Purkinje cell (primary cell): ENCODE results near the gene TCF21. TPM values are rescaled to one million over a fixed set of nuclear protein-coding genes. Genes with fewer than 3 reads are reported as not detected.

Experiments used
- polyA plus RNA-seq: library from polyadenylated mRNA; unstranded; fragments of >200 nt; fragmentation: Nextera tagmentation; gene quantifications from 2 replicates; pipeline ENCODE4 v1.2.1, GENCODE V29; 2014

TCF21 gene
- not detected in 2 replicates for polyA plus RNA-seq

GRCh38 chr6:133888929-133889556 is at the start of gene TCF21:
Gene TCF21, plus strand, starts transcription at chr6:133889113. Its CDS starts 285 bp downstream, at chr6:133889398.

Other genes starting within 250 kb of the TCF21 start
- 98.1 and 156 TPM in 2 replicates for gene TBPL1, start 64.1 kb downstream of the TCF21 start, polyA plus RNA-seq
- gene SLC2A12, start 163.5 kb downstream of the TCF21 start, polyA plus RNA-seq: 0.08 and 1.5 TPM in 2 replicates